ENCODE measurements around the gene FOXF1. TPM values are rescaled to one million over a fixed set of nuclear protein-coding genes. Genes with fewer than 3 reads are reported as not detected.

The FOXF1 gene
- total RNA-seq, 1 donor from 2014 or later = 0.69 TPM

DNA sequence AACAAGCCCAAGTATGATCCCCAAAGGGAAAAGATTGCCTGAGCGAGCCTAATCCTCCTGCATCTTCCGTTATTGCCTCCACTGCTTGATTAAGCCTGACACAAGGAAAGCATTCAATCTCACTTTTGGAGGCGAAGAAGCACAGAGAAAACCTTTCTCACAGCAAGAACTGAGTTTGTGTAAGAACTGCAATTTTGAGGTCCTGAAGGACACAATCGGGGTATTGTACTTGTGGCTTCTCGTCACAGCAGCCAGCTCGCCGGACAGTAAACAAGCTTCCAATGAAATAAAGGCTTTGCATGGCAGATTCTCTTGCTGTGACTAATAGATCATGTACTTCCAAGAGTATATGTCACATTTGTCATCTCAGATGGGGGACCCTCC, 18.7 kb upstream of the FOXF1 start:
- Mint-ChIP-seq H3K4me3 (ENCODE audit: unreplicated experiment) (no peak overlapping the region), H3K27me3 (ENCODE audit: unreplicated experiment) (peaks cover 24% of the 10 kb centered on the region), H3K27ac (ENCODE audit: unreplicated experiment) (no peak overlapping the region), H3K9me3 (ENCODE audit: unreplicated experiment) (no peaks in the 10 kb centered on the region), H3K4me1 (ENCODE audit: unreplicated experiment) (no peaks in the 10 kb centered on the region), H3K36me3 (ENCODE audit: low read depth, unreplicated experiment) (no peaks in the 10 kb centered on the region)
- DNase-seq (ENCODE audit: low spot score) = no peak
- TF ChIP-seq, protein P1, sequence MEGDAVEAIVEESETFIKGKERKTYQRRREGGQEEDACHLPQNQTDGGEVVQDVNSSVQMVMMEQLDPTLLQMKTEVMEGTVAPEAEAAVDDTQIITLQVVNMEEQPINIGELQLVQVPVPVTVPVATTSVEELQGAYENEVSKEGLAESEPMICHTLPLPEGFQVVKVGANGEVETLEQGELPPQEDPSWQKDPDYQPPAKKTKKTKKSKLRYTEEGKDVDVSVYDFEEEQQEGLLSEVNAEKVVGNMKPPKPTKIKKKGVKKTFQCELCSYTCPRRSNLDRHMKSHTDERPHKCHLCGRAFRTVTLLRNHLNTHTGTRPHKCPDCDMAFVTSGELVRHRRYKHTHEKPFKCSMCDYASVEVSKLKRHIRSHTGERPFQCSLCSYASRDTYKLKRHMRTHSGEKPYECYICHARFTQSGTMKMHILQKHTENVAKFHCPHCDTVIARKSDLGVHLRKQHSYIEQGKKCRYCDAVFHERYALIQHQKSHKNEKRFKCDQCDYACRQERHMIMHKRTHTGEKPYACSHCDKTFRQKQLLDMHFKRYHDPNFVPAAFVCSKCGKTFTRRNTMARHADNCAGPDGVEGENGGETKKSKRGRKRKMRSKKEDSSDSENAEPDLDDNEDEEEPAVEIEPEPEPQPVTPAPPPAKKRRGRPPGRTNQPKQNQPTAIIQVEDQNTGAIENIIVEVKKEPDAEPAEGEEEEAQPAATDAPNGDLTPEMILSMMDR (IDR thresholded peaks at IDR 0.05; ENCODE audit: unreplicated experiment) = no peak

DNA sequence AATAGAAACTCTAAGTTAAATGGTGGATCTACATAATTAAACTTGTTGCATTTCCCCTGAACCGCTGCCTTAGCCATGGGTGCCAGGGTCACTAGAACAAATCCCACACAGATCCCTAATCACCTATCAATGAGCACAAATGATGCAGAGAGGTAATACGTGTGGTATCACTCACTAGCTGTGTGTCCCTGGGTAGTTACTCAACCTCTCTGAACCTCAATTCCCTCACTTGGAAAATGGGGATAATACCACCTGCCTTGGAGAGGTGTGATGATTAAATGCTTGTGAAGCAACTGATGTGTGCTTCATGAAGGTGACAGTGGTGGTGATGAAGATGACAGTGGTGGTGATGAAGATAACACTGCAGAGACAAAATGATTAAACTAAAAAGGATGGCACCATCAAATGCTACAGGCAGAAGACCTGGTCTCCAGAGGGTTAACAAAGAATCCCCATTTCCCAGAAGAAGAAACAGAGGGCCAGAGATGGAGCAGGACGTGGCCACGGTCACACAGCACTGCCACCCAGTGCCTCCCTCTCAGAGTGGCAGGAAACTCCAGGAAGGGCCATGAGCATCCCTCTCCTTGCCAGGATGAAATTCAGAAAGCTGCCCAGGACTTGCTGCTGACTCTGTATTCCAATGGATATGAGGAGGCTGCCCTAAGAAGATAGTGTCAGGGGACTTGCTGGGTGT, 17.9 kb upstream of the FOXF1 start:
- Mint-ChIP-seq H3K27me3 (ENCODE audit: unreplicated experiment) (peaks cover 22% of the 10 kb centered on the region), H3K36me3 (ENCODE audit: low read depth, unreplicated experiment) (no peaks in the 10 kb centered on the region), H3K4me1 (ENCODE audit: unreplicated experiment) (peaks cover 4% of the 10 kb centered on the region), H3K9me3 (ENCODE audit: unreplicated experiment) (no peaks in the 10 kb centered on the region), H3K27ac (ENCODE audit: unreplicated experiment) (no peak overlapping the region), H3K4me3 (ENCODE audit: unreplicated experiment) (no peak overlapping the region)
- DNase-seq (ENCODE audit: low spot score) = no peak
- TF ChIP-seq, protein P1 (IDR thresholded peaks at IDR 0.05; ENCODE audit: unreplicated experiment) = no peak

DNA sequence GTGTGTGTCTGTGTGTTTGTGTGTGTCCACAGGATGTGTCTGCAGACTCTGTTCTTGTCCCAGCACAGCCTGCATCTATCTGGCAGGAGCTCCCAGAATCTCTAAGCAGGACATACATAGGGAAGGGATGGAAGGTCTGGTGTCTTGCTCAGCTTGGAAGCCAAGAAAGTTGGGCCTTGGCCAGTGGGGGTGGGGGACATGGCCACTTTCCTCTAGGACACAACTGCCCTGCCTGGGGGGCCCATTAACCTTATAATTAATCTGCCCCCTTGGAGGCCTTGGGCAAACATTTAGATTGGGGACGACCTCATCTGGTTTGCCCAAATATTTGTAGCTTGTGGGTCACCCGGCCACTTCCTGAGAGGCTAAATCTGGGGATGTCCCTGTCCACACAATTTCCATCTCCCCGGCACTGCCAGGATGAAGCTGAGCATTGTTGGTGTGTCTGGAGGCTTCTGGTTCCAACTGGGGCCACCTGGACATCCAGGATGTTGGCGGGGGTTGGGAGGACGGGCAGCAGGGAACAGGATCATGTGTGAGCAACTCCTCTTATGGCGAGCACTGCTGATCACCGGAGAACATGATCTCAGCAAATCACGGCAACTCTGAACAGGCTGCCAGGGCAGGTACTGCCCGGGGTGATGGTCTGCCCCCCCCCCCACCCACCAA, 17.2 kb upstream of the FOXF1 start:
- no peak overlapping the region for H3K4me3 Mint-ChIP-seq (ENCODE audit: unreplicated experiment)

DNA sequence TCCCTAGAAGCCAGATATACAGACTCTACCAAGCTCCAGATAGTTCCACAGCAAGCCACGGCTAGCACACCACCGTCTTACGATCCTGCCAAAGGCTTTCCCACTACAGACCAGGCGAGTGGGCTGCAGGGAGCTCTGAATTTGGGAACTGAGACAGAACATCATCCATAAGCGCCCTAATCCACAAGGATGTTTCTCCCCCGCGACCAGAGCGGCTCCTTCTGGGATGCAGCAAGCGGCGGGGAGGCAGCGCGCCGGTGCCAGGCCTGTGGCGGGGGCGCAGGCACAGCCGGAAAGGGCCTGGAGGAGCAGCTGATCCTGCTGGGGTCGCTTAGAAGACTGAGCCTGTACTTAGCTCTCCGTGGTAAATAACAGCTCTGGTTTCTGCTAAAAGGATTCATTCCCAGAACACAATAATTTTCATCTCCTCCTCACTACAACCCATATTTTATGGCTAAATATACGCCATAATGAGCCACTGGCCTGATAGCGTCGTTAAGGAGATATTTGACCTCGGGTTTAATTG, 16.2 kb upstream of the FOXF1 start:
- TF ChIP-seq, protein P1 (IDR thresholded peaks at IDR 0.05; ENCODE audit: unreplicated experiment) = no peak
- no peaks in the 10 kb centered on the region for H3K9me3 Mint-ChIP-seq (ENCODE audit: unreplicated experiment)
- DNase-seq (ENCODE audit: low spot score) = no peak
- H3K36me3 Mint-ChIP-seq (ENCODE audit: low read depth, unreplicated experiment) = no peaks in the 10 kb centered on the region
- H3K4me1 Mint-ChIP-seq (ENCODE audit: unreplicated experiment) = peaks cover 6% of the 10 kb centered on the region
- peaks cover 23% of the 10 kb centered on the region for H3K27me3 Mint-ChIP-seq (ENCODE audit: unreplicated experiment)
- H3K4me3 Mint-ChIP-seq (ENCODE audit: unreplicated experiment) = no peak overlapping the region
- no peak overlapping the region for H3K27ac Mint-ChIP-seq (ENCODE audit: unreplicated experiment)

More for the DNA sequence above, 17.2 kb upstream of the FOXF1 start:
- no peak for DNase-seq (ENCODE audit: low spot score)
- no peaks in the 10 kb centered on the region for H3K36me3 Mint-ChIP-seq (ENCODE audit: low read depth, unreplicated experiment)
- peaks cover 22% of the 10 kb centered on the region for H3K27me3 Mint-ChIP-seq (ENCODE audit: unreplicated experiment)
- TF ChIP-seq, protein P1 (IDR thresholded peaks at IDR 0.05; ENCODE audit: unreplicated experiment) = no peak
- peaks cover 4% of the 10 kb centered on the region for H3K4me1 Mint-ChIP-seq (ENCODE audit: unreplicated experiment)
- H3K9me3 Mint-ChIP-seq (ENCODE audit: unreplicated experiment) = no peaks in the 10 kb centered on the region
- H3K27ac Mint-ChIP-seq (ENCODE audit: unreplicated experiment) = no peak overlapping the region

Data from endothelial cell (in vitro differentiated cells).